SH-SY5Y (cell line): ENCODE measurements around the gene GPATCH2L.

ENCODE experiments used
- GATA2 ChIP-seq: IDR thresholded peaks from 2 replicates; pipeline ENCODE4 v1.6.1; 2011; ENCODE audit warnings: mild to moderate bottlenecking, low read depth, low read length
- GATA3 ChIP-seq: IDR thresholded peaks from 2 replicates; pipeline ENCODE4 v1.6.1; 2011; ENCODE audit warnings: low read depth, mild to moderate bottlenecking, low read length, moderate library complexity

- TF ChIP-seq GATA3 (no peak), GATA2 (no peak)
Observed at GRCh38 chr14:76131071-76131965, 20.4 kb upstream of the GPATCH2L start.
